ES-I3 (cell line): ENCODE data around the gene TENM3.

Experiments used
- H3K36me3 ChIP-seq: 2 replicates; pipeline ENCODE4 v1.6.1; 2013; ENCODE audit warnings: mild to moderate bottlenecking, low read length, control low read depth, moderate library complexity; ENCODE audit not compliant: insufficient read depth
- H3K4me1 ChIP-seq: 2 replicates; pipeline ENCODE4 v1.6.1; 2013; ENCODE audit warnings: mild to moderate bottlenecking, control low read depth, low read length; ENCODE audit not compliant: insufficient read depth
- H3K9ac ChIP-seq: 2 replicates; pipeline ENCODE4 v1.6.1; 2013; ENCODE audit warnings: low read depth, mild to moderate bottlenecking, low read length, moderate library complexity
- H3K9me3 ChIP-seq: 2 replicates; pipeline ENCODE4 v1.6.1; 2013; ENCODE audit warnings: mild to moderate bottlenecking, low read length, moderate library complexity; ENCODE audit not compliant: control insufficient read depth, insufficient read depth

TENM3 gene

GRCh38 chr4:182521011-182521410 lies 277.8 kb downstream of the TENM3 start:
- H3K36me3 ChIP-seq: no peaks in the 10 kb centered on the region
- no peak overlapping the region for H3K9ac ChIP-seq
- H3K9me3 ChIP-seq: peaks cover 1% of the 10 kb centered on the region; the same call in 1 of the 2 replicates
- peaks cover 5% of the 10 kb centered on the region; the same call in 1 of the 2 replicates for H3K4me1 ChIP-seq

GRCh38 chr4:182528819-182529218 lies 285.6 kb downstream of the TENM3 start:
- H3K9ac ChIP-seq: no peak overlapping the region
- H3K4me1 ChIP-seq: peaks cover 14% of the 10 kb centered on the region
- no peaks in the 10 kb centered on the region for H3K9me3 ChIP-seq
- no peaks in the 10 kb centered on the region for H3K36me3 ChIP-seq

DNA sequence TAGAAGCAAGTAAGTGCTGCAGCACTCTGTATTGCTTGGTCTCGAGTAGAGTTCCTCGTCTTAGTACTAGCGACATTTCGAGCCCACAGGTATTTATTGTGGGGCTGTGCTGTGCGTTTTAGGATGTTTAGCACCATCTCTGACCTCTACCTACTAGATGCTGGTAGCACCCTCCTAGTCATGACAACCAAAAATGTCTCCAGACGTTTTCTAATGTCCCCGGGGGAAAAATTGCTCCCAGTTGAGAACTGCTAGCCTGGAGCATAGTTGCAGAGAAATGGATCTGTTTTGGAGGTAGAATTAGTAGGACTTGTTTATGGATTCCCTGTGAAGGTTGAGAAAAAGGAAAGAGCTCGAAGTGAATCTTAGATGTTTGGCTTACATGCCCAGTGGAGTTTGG lies 287.2 kb downstream of the TENM3 start:
- no peaks in the 10 kb centered on the region for H3K9me3 ChIP-seq
- H3K4me1 ChIP-seq: peaks cover 14% of the 10 kb centered on the region
- no peaks in the 10 kb centered on the region for H3K36me3 ChIP-seq
- H3K9ac ChIP-seq: no peak overlapping the region

DNA sequence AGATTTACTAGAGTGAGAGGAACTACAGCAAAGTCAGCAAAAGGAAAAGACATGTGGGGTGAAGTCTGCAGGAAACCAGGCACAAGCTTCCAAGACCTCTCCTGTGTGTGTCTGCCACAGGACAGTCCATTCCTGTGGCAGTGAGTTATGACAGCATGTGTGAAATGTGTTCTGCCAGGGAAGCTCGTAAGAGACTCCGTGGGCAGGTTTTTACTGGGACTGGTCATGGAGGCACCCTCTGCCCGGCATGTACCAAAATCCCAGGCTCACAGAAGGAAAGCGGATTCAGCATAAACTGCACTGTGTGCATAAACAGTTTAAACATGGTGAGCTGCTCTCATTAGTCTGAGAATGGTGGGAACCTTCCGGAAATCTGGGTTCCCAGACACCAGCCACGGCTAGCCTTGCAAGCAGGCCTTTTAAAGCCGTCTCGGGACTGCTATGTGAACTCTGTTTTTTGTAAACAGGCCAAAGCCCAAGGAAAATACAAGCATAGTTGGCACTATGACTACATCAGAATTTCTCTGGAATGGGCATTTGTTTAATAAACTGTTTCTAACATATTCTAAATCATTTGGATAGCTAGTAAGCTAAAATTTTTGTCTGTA lies 288.5 kb downstream of the TENM3 start:
- Histone ChIP-seq H3K9me3 (no peaks in the 10 kb centered on the region), H3K9ac (no peak overlapping the region), H3K36me3 (no peaks in the 10 kb centered on the region), H3K4me1 (peaks cover 23% of the 10 kb centered on the region)

GRCh38 chr4:182532441-182532840 lies 289.2 kb downstream of the TENM3 start:
- no peaks in the 10 kb centered on the region for H3K9me3 ChIP-seq
- no peaks in the 10 kb centered on the region for H3K36me3 ChIP-seq
- peaks cover 31% of the 10 kb centered on the region for H3K4me1 ChIP-seq
- no peak overlapping the region for H3K9ac ChIP-seq

DNA sequence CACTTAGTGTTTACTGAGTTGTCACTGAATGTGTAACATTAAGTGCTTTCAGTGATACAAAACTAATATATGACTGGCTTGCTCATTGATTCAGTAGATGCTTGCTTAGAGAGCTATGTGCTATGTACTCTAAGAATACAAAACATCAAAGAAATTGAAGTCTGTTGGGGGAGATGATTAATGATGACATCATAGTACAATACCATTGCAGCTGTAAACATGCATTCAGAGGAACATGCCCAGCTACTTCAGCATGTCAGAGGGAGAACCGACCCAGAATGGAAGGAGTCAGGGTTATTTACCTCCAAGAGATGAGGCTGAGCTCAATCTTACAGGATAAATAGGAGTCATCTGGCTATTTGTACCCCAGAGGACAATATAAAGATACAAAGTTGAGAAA lies 290.8 kb downstream of the TENM3 start:
- peaks cover 41% of the 10 kb centered on the region for H3K4me1 ChIP-seq
- no peaks in the 10 kb centered on the region for H3K36me3 ChIP-seq
- no peak overlapping the region for H3K9ac ChIP-seq
- no peaks in the 10 kb centered on the region for H3K9me3 ChIP-seq

- no peaks in the 10 kb centered on the region for H3K36me3 ChIP-seq
- H3K9ac ChIP-seq: no peak overlapping the region
- H3K9me3 ChIP-seq: no peaks in the 10 kb centered on the region
- peaks cover 28% of the 10 kb centered on the region for H3K4me1 ChIP-seq
These were observed 293.1 kb downstream of the TENM3 start for GRCh38 chr4:182536221-182536811.

DNA sequence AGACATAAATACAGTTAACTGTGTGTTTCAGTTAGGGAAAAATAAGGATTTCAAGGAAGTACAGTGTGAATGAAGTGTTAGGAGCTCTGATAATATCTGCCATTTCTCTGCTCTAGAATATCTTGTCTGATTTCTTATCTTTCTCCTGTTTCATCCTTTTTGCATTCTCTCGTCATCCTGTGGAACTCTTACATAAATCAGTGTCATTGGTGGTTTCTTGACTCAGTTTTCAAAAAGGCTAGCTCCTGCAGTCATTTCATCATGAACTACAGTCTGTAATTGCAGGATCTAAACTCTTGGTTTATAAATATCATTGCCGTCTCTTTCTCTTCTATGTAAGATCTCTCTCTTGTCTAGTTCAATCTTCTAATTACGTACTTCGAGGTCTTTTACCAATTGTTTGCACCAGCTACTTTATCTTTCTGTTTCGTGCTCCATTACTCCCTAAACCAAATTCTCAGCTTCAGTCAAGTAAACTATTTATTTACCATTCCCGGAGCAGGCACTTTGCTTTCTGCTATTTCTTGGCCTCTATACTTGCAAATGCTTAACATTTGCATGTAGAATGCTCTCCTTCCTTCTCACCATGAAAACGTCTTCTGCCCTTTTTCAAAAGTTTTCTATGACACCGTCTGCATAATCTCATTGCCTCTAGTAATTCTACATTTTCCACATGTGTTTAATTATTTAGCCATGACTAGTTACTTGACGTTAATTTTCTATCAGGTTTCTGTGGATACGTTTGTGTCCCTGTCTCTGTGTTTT lies 294.0 kb downstream of the TENM3 start:
- Histone ChIP-seq H3K36me3 (no peaks in the 10 kb centered on the region), H3K9me3 (no peaks in the 10 kb centered on the region), H3K9ac (no peak overlapping the region), H3K4me1 (peaks cover 28% of the 10 kb centered on the region)

GRCh38 chr4:182538031-182538430 lies 294.8 kb downstream of the TENM3 start:
- Histone ChIP-seq H3K4me1 (peaks cover 28% of the 10 kb centered on the region), H3K36me3 (no peaks in the 10 kb centered on the region), H3K9me3 (no peaks in the 10 kb centered on the region), H3K9ac (no peak overlapping the region)

DNA sequence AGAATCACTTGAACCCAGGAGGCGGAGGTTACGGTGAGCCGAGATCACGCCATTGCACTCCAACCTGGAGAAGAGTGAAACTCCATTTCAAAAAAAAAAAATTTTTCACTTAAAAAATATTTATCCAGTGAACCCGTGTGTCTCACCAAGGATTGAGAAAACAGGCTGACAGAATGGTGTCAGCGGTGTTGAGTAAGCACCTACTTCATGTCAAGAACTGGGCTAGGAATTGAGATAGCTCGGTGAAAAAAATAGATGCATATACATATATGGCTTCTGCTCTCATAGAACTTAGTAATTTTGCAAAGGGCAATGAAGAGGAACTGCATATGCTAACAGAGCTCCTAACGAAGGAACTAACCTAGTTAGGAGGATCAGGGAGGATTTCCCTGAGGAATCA lies 297.3 kb downstream of the TENM3 start:
- no peak overlapping the region for H3K9ac ChIP-seq
- peaks cover 28% of the 10 kb centered on the region for H3K4me1 ChIP-seq
- no peaks in the 10 kb centered on the region for H3K36me3 ChIP-seq
- H3K9me3 ChIP-seq: no peaks in the 10 kb centered on the region

- no peaks in the 10 kb centered on the region for H3K9me3 ChIP-seq
- H3K4me1 ChIP-seq: peaks cover 13% of the 10 kb centered on the region; the same call in 1 of the 2 replicates
- no peaks in the 10 kb centered on the region for H3K36me3 ChIP-seq
- no peak overlapping the region for H3K9ac ChIP-seq
These were observed 304.2 kb downstream of the TENM3 start for GRCh38 chr4:182547435-182547834.

- Histone ChIP-seq H3K9me3 (no peaks in the 10 kb centered on the region), H3K4me1 (peaks cover 13% of the 10 kb centered on the region; the same call in 1 of the 2 replicates), H3K36me3 (no peaks in the 10 kb centered on the region), H3K9ac (no peak overlapping the region)
These were observed 305.0 kb downstream of the TENM3 start for GRCh38 chr4:182548156-182548555.

DNA sequence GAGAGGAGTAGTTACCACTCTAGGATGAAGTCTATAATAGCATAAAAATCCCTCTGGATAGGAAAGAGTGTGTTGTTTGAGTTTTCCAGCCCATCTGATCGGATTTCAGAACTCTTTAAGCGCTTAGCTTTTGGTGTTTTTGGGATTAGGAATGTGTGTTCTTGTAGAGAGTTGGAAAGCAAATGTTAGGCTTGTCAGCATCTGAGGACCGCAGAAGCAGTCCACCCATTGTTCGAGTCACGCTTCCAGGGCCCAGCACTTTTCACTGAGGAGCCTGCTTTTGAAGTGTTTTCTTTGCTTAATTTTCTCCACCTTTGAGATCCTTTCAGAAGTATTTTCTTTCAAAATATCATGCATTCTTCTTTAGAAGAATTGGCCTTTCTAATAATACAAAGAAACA lies 306.2 kb downstream of the TENM3 start:
- H3K9ac ChIP-seq: no peak overlapping the region
- H3K36me3 ChIP-seq: no peaks in the 10 kb centered on the region
- no peaks in the 10 kb centered on the region for H3K9me3 ChIP-seq
- H3K4me1 ChIP-seq: peaks cover 21% of the 10 kb centered on the region

DNA sequence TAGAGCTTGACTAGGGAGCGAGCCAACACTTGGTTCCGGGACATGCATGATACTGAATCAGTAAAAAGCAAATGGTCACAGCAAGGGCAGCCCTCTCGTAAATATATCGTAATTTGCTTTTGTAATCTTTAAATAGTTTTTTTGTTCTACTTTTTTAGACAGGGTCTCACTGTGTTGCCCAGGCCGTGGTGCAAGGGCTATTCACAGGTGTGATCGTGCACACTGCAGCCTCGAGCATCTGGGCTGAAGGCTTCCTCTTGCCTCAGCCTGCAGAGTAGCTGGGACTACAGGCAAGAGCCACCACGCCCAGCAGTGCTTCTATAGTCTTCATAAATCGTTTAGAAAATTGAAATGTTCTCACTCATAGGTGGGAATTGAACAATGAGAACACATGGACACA lies 309.7 kb downstream of the TENM3 start:
- H3K4me1 ChIP-seq: peaks cover 50% of the 10 kb centered on the region
- H3K9ac ChIP-seq: no peak overlapping the region
- no peaks in the 10 kb centered on the region for H3K9me3 ChIP-seq
- H3K36me3 ChIP-seq: no peaks in the 10 kb centered on the region

GRCh38 chr4:182553653-182554052 lies 310.5 kb downstream of the TENM3 start:
- peaks cover 52% of the 10 kb centered on the region for H3K4me1 ChIP-seq
- H3K9ac ChIP-seq: no peak overlapping the region
- H3K36me3 ChIP-seq: no peaks in the 10 kb centered on the region
- no peaks in the 10 kb centered on the region for H3K9me3 ChIP-seq
